GM19238 (cell line): ENCODE results near the gene PKN1.
"Not testable (repeated sequence)": the region's sequence is repeated elsewhere in the genome, so short reads cannot be mapped to it uniquely, and the experiment has no call there.

Source experiments
- DNase-seq: peaks from one replicate; pipeline ENCODE4 v3.0.0; 2011; ENCODE audit warnings: low spot score; ENCODE audit not compliant: insufficient read length

Gene PKN1

GRCh38 chr19:14482172-14482941 is 49.3 kb downstream of the PKN1 start:
- DNase-seq: no peak

DNA sequence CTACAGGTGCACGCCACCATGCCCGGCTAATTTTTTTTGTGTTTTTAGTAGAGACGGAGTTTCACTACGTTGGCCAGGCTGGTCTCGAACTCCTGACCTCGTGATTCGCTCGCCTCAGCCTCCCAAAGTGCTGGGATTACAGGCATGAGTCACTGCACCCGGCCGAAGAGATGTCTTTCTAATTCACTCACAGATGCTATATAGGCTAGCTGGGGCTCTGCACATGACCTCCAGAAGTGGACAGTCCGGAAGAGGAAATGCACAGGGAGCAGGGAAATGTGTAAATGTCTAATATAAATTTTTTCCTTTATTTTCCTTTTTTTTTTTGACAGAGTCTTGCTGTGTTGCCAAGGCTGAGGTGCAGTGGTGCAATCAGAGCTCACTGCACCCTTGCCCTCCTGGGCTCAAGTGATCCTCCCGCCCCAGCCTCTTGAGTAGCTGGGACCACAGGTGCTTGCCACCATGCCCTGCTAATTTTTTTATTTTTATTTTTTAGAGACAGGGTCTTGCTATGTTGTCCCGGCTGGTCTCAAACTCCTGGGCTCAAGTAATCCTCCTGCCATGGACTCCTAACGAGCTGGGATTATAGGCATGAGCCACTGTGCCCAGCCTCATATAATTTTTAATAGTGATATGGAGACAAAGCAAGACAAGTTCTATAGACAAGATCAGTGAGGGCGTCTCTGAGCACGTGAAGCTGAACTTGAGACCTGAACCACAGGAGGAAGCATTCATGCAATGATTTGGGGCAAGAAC is 54.4 kb downstream of the PKN1 start:
- DNase-seq: no peak

DNA sequence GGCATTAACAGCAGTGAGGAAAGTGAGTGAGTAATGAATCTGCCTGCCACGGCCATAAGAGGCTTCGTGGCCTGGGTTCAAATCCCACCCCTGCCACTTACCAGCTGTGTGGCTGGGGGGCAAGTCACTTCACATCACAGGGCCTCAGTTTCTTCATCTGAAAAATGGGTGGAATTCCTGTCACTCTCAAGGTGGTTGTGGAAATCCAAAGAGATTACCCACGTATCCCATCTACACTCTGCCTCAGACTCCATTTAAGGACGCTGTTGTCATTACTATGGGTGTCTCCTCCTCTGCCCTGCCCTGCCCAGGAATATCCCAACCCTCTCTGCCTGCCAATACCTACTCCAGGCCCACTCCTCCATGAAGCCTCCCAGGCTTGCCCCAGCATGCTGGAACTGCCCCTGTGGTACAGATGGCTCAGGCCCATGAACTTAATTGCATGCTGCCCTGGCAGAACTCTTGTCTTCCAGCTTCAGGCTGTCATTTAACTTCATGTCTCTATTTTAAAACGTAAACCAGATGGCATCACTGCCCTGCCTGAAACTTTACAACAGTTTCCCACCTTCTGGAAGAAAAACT is 59.7 kb downstream of the PKN1 start:
- DNase-seq: no peak

GRCh38 chr19:14494411-14494810 is 61.3 kb downstream of the PKN1 start:
- no peak for DNase-seq

- no peak for DNase-seq
Measured at GRCh38 chr19:14494910-14495671, 62.0 kb downstream of the PKN1 start.

- DNase-seq: no peak
Measured at GRCh38 chr19:14495672-14496028, 62.5 kb downstream of the PKN1 start.

- DNase-seq: peak; percentile 98
Measured at GRCh38 chr19:14496029-14496833, 63.1 kb downstream of the PKN1 start, which contains the start of gene GIPC1. Gene GIPC1 (minus strand): TSS chr19:14496127. CDS start chr19:14482976, 13,151 bp downstream.

DNA sequence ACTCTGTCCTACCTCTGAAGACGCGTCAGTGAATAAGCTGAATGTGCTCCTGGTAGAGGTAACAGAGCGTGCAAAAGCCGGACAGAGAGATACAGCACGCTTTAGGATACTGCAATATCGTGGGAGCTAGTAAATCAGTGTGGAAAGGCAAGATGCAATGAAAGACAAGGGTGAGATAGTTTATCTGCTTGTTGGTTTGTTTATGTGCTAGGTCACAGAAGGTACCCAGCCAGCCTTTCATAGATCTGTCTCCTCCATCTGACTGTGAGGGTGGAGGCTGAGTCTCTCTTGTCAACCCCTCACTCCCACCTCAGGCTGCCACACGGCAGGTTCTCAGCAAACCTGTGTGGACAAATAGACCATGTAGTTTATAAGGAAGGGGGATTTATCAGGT is 63.7 kb downstream of the PKN1 start:
- DNase-seq: no peak

DNA sequence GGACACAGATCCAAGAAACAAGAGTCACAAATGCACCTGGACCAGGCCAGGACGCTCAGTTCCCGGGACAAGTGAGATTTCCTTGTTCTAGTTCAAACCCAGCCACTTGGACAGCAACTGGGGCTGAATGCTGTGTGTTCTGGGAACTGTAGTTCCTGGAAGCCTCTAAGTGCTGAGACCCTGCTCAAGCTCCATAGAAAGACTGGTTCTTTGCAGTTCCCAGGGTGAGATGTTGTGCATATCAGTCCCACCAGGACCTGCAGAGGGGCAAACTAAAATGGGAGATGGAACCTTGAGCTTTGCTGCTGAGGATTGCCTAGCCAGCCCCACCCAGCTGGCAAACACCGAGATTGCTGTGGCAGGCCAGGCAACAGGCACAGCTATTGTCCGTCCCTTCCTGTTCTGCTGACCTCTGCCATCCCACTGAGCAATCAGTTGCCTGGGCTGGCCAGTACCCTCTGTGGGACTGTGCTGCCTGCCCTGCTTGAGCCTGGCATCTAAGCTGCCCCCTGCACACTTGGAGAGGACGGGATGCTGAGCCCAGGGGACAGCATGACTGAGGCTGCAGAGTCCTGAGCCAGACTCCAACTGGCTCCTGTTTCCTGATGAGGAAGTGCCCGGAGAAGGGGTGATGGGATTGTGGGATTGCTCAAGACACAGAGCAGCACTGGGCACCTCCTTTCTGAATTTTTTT is 64.3 kb downstream of the PKN1 start:
- no peak for DNase-seq

GRCh38 chr19:14502334-14503092 is 69.4 kb downstream of the PKN1 start:
- no peak for DNase-seq

- DNase-seq: no peak
Measured at GRCh38 chr19:14503285-14503684, 70.2 kb downstream of the PKN1 start.

DNA sequence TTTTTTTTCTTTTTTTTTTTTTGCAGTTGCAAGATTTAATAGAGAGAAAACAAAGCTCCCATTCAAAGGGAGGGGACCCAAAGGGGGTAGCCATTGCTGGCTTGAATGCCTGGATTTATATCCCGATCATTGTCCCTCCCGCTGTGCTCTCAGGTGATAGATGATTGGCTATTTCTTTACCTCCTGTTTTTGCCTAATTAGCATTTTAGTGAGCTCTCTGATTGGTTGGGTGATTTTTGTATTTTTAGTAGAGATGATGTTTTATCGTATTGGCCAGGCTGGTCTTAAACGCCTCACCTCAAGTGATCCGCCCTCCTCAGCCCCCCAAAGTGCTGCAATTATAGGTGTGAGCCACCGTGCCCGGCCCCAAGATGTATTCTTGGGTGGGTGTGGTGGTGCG is 71.5 kb downstream of the PKN1 start:
- not testable (repeated sequence) for DNase-seq

GRCh38 chr19:14505488-14506239 is 72.6 kb downstream of the PKN1 start:
- DNase-seq: peak; percentile 70

DNA sequence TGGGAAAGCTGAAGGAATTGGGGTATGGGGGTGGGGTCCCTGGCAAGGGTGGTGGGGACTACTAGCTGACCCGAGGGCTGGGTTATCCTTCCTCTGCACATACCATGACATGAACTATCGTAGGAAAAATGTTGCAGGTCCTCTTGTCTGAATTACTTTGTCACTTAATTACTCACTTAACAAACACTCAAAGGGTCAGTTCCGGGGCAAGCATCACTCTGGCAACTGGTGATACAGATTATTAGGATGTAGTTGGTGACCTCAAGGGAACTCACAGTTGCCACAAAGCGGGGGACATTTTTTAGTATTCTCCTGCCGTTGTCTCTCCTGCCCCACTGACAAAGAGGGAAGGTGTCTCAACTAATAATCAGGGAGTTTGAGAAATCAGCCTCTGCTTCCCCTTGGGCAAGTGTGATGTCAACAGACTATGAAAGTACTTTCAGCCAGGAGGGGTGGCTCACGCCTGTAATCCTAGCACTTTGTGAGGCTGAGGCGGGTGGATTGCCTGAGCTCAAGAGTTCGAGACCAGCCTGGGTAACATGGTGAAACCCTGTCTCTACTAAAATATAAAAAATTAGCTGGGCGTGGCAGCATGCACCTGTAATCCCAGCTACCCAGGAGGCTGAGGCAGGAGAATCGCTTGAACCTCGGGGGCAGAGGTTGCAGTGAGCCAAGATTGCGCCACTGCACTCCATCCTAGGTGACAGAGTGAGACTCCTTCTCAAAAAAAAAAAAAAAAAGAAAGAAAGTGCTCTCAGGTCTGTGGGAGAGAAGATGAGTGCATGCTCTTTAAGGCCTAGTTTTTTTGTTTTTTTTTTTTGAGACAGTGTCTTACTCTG is 74.8 kb downstream of the PKN1 start:
- DNase-seq: no peak

GRCh38 chr19:14510311-14511228 is 77.5 kb downstream of the PKN1 start:
- DNase-seq: no peak

DNA sequence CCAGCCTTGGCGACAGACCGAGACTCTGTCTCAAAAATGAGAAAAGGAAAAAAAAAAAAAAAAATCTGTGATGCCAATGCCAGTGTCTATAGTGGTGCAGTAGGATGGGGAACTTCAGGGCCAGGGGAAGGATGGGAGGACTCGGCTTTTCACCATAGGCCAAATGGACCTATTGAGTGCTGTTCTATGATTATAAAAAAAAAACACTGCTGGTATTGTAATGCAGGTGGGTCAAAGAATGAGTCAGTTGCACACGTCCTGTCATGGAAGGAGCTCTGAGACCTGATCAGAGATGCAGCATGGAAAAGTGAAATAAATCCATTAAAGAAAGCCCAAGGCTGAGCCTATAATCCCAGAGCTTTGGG is 78.1 kb downstream of the PKN1 start:
- DNase-seq: no peak

- no peak for DNase-seq
Measured at GRCh38 chr19:14512406-14512961, 79.4 kb downstream of the PKN1 start.
